Left renal cortex interstitium (tissue), 4 donors: ENCODE data around the gene NFIC. TPM values are rescaled to one million over a fixed set of nuclear protein-coding genes. Genes with fewer than 3 reads are reported as not detected.
"Not testable (repeated sequence)": the region's sequence is repeated elsewhere in the genome, so short reads cannot be mapped to it uniquely, and the experiment has no call there.

Experiments
- DNase-seq, 4 donors: peaks; one replicate each; pipeline ENCODE4 v3.0.0-alpha.2; 2013; ENCODE audit warnings: low read depth in 4 of 4, low spot score in 2 of 4, missing footprints in 1 of 4
- polyA plus RNA-seq, 4 donors: library from polyadenylated mRNA; unstranded; fragments of 120-200 nt; gene quantifications; one replicate each; pipeline ENCODE4 v1.2.1, GENCODE V29; 2013; ENCODE audit not compliant: insufficient read length in 4 of 4

Gene NFIC
- polyA plus RNA-seq, 4 donors = 18.7 to 37.9 (median 26.0) TPM

DNA sequence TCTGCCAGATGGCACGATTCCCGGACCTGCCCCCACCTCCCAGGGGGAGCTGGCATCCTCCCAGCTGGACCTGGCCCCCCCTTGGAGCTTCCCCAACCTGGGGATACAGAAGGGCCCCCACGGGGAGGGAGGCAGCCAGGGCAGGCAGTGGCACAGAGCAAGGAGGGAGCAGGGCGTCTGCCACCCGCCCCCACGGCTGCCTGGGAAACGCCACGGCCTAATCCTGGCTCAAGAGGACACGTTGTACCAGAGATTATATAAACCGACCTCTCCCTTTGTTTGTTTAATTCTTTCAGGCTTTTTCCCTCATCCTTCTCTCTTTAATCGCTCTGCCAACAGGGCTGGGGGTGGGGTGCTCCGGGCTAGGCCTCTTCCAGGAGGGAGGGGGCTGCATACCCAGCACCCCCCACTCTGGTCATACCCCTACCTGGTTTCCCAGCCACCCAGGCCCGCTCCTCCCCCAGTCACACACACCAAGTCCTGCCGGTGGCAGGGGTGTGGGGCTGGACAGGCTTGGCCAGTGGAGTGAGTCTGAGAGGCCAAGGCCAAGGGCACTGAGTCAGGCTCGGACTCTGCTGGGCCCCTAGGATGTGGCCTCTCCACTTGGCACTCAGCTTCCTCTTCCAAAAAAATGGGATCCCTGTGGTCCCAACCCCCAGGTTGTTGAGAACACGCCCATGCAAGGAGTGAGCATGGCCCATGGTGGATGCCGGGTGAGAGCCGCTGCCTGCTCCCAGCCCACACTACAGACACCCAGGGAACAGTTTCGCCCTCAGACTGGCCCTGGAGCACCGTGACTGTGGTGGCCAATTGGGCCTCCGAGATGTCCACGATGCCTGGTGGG is 29.5 kb upstream of the NFIC start:
- DNase-seq = no peak

DNA sequence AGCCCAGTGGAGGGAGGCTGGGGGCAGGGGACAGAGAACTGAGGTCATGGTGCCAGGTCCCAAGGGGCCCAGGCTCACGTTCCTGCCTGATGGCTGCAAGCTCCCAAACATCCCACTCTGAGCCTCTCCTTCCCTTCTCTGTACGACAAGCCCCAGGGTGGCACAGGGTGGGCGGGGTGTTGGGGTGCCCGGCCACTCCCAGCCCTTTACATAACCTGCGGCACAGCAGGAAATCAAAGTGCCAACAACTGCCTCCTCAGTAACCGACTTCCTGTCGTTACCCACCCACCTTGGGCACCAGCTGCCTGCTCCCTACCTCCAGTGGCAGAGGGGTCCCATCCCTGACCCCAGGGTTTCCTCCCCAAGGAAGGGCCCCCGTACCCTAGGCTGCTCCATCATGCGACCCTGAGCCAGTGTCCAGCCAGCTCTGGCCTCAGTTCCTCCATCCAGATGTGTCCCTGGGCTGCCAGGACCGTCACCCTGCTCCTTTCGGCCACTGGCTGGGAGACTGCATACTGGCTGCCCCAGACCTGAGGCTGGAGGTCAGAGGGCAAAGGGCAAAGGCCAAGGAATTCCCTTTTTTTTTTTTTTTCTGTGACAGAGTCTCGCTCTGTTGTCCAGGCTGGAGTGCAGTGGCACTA is 27.7 kb upstream of the NFIC start:
- DNase-seq = no peak

DNA sequence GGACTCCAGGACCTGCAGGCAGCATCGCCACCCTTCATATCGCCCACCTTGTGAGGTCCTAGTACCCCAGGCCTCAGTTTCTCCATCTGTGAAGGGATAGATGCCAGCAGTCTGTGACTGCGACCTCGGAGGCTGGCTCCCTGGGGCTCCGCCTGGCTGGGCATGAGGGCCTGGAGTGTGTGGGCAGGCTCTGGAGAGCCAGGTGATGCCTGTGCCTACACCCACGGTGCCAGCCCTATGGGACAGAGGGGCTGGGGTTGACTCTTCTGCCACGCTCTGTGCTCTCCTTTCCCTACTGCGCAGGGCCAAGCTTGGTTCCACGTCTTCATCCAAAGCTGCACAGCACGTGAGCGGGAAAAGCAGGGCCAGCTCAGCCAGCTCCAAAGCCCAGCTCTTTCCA is 26.0 kb upstream of the NFIC start:
- no peak for DNase-seq

DNA sequence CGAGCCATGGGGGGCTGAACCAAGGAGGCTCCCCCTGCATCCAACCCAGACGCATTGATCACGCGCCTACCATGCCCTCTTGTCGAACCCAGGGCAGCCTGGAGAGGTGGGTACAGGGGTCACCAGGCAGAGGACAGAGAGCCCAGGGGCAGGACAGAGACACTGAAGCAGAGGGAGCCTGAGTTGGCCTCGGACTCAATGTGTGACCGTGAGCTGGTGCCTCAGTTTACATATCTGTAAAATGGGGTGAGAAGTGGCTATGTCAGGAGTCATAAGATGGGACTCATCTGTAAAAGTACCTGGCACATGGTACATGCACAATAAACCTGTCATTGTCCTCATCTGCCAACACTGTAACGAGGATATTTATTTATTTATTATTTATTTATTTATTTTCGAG is 24.1 kb upstream of the NFIC start:
- DNase-seq = no peak

DNA sequence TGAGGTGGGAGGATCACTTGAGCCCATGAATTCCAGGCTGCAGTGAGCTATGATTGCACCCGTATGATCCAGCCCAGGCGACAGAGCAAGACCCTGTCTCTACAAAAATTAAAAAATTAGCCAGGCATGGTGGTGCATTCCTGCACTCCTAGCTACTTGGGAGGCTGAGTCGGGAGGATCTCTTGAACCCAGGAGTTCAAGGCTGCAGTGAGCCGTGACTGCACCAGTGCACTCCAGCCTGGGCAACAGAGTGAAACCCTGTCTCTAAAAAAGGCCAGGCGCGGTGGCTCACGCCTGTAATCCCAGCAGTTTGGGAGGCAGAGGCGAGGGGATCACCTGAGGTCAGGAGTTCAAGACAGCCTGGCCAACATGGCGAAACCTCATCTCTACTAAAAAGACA is 23.4 kb upstream of the NFIC start:
- DNase-seq = not testable (repeated sequence)

DNA sequence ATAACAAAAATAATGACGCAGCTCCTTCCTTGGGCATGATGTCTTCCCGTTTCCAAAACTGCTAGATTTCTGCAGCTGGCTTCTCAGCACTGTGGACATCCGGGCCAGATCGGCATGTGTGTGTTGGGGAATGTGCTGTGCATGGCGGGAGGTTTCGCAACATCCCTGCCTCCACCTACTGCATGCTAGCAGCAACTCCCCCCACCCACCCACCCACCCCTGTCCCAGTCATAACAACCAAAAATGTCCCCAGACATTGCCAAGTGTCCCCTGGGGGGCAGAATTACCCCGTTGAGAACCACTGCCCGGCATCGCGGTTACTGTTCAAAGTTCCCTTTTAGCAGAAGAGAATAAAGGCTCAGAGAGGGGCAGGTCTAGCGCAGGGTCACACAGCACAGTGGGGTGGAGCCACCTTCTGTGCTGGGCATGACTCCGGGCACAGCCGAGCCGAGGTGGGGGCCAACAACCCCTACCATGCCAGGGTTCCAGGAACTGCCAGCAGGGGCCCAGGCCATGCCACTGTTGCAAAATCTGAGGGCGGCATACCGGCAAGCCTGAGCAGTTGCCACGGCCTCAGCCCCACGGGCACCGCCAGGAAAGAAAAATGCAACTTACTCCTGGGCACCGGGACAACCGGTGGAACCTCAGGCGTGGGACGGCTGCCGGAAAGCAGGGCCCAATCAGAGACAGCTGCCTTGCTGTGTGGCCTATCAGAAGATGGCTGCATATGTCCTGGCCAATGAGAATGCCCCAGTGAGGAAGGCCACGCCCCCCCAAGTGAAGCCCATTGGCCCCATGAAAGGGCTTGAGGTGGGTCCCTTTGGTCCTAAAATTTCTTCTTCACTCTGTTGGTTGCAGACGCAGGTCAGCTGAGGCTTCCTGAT is 22.5 kb upstream of the NFIC start:
- no peak for DNase-seq

DNA sequence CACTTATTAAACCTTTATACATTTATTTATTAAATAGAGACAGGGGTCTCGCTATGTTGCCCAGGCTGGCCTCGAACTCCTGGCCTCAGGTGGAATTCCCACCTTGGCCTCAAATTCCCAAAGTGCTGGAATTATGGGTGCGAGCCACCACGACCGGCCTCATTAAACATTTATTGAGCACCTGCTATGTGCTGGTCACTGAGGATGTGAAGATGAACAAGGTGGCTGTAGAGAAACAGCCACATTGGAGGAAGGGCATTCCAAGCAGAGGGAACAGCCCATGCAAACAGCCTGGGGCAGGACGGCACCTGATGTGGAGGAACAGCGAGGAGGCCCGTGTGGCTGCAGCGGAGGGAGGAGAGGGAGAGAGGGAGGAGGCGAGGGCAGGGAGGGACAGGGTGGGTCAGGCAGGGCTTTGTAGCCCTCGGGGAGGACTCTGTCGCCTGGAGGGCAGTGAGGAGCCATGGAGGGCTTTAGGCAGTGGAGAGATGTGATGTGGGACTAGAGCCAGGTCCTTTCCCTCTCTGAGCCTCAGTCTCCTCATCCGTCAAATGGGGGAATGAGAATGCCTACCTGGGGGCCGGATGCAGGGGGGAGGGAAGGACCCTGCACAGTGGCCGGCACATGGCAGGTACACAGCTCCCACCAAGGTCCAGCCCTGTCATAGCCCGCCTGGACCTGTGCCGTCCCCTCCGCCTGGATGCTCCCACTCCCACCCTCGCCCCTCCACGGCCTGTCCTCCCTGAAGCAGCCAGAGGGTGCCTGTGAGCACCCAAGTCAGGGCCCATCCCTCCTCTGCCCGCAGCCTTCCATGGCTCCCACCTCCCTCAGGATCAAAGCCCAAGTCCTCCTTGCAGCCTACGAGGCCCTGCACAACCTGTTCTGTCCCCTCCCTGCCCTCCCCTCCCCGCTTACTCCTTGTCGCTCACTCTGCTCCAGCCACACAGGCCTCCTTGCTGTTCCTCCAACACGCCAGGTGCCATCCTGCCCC is 21.5 kb upstream of the NFIC start:
- DNase-seq = no peak

DNA sequence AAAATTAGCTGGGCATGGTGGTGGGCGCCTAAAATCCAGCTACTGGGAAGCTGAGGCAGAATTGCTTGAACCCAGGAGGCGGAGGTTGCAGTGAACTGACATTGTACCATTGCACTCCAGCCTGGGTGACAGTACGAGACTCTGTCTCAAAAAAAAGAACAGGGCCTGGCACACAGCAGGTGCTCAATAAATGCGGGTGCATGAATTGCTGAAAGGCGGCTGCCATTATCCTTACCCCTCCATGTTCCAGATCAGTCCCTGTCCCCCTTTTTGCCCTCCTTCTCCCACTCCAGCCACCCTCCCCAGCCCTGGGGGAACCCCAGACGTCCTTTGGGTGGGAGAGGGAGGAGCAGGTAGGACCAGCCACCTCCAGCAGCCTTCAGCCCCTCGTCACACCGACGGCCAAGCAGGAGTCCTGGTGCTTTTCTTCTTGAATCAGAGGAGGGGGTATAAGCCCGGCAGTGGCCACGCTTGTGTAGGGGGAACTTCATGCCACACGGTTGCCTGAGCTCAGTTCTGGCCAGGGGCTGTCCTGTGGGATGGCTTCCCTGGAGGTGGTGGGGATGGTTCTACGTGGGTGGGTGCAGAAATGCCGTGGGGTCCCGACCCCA is 20.4 kb upstream of the NFIC start:
- DNase-seq = no peak

DNA sequence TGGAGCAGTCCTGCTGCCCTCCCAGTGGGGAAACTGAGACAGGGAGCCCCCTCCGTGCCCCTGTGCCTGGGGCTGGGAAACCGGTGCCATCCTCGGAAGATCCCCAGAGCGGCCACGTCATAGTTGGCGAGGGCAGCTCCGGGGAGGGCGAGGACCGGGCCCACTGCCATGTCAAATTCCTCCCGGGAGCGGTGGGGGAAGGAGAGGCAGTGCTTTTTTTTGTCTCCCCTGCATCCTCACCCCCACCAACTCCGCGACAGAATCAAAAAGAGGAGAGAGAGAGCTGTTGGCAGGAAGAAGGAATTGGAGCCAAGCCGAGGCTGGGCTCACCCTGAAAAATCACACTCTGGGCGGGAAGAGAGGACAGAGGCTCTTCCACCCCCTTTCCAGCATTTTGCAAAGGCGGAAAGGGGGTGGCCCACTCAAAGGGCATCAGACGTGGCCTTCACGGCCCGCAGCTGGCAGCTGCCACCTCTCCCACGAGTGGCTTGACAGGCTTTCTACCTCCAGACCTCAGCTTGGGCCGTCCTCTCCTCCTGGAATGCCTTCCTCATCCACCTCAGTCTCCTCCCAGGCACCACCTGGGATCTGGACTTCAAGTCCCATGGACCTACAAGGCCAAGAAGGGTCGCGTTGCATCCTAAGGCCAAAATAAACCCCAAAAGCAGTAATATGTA is 19.6 kb upstream of the NFIC start:
- no peak for DNase-seq

DNA sequence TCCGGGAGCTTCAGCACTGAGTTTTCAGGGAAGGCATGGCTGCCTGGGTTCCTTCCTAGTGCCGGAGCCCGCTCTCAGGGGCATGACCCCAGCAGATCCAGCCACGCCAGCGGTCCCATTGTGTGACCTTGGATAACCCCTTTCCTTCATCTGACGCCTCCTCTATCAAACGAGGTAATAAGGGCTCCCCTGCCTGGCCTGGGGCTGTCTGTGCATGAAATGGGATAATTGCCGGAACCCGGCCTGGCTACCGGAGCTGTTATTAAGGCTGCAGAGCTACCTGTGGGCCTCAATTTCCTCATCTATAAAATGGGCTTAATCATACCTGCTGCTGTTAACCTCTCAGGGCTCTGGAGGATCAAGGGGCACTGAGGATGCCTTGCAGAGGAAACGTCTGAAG is 18.3 kb upstream of the NFIC start:
- no peak for DNase-seq

DNA sequence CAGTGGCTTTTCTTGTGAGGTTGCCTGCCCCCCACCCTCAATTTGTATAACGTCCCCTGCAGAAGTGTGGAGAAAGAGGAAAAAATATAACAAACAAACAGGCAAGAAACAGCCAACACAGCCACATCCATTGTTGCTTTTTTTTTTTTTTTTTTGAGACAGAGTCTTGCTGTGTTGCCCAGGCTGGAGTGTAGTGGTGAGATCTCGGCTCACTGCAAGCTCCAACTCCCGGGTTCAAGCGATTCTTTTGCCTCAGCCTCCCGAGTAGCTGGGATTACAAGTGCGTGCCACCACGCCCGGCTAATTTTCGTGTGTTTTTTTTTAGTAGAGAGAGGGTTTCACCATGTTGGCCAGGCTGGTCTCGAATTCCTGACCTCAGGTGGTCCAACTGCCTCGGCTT is 17.9 kb upstream of the NFIC start:
- DNase-seq = not testable (repeated sequence)

DNA sequence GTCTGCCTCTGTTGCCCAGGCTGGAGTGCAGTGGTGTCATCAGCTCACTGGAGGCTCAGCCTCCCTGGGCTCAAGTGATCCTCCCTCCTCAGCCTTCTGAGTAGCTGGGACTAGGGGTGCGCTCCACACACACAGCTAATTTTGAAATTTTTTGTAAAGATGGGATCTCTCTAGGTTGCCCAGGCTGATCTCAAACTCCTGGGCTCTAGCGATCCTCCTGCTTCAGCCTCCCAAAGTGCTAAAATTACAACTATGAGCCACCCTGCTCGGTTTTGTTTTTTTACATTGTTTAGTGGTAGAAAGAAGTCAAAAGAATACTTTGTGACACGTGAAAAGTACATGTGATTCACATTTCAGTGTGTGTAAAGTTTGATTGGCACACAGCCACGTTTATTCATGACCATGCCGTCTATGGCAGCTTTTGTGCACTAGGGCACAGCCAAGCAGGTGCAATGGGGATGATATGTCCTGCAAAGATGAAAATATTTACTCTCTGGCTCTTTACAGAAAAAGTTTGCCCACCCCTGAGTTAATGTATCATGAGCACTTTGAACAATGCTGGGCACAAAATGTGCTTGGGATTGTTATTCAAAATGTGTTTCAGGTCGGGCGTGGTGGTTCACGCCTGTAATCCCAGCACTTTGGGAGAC is 16.2 kb upstream of the NFIC start:
- DNase-seq = no peak

DNA sequence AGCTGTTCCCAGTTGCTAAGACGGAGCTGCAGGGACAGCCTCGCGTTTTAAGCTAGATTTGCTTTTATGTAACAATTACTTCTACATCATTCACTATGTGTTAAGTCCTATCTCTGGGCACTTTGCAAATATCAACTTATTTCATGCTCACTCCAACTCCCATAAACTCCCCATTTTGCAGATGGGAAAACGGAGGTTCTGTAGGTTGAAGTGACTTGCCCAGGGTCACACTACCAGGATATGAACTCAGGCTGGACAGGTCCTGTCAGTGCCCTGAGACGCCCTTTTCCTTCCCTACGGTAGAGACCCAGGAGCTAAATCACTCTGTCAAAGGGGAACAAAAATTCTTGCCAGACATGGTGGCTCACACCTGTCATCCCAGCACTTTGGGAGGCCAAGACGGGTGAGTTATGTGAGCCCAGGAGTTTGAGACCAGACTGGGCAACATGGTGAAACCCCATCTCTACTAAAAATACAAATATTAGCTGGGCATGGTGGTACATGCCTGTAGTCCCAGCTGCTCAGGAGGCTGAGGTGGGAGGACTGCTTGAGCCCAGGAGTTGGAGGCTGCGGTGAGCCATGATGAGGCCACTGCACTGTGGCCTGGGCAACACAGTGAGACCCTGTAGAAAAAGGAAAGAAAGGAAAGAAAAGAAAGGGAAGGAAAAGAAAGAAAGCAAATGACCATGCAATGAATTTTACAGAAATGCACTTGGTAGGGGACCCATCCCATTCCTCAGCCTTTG is 14.5 kb upstream of the NFIC start:
- no peak for DNase-seq

DNA sequence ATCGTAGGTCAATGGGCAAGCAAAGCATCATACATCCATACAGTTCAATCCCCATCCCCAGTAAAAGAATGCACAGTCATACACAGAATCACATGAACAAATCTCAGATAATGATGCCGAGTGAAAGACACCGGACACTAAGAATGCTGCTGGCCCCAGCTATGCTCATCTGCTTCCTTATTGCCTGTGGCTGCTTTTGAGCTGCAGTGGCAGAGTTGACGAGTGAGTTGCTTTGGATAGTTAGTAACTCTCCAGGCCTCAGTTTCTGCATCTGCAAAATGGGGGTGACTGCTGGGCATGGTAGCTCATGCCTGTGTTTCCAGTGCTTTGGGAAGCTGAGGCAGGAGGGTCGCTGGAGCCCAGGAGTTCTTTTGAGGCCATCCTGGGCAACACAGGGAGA is 12.9 kb upstream of the NFIC start:
- DNase-seq = no peak

DNA sequence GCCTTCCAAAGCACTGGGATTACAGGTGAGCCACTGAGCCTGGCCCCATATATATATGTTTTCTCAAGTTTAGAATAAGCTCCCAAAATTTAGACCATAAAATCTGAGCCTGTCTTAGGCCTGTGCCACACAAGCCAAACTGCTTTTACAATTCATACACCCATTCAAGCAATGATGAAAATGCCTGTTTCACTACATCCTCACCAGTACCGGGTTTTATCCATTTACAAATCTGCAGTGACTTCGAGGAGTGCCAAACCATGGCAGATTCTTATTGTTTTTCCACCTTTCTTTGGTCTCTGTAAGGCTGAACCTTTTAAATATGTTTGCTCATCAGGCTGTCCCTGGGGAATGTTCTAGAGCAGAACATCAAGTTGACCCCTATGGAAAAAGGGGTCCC is 9.6 kb upstream of the NFIC start:
- DNase-seq = no peak

DNA sequence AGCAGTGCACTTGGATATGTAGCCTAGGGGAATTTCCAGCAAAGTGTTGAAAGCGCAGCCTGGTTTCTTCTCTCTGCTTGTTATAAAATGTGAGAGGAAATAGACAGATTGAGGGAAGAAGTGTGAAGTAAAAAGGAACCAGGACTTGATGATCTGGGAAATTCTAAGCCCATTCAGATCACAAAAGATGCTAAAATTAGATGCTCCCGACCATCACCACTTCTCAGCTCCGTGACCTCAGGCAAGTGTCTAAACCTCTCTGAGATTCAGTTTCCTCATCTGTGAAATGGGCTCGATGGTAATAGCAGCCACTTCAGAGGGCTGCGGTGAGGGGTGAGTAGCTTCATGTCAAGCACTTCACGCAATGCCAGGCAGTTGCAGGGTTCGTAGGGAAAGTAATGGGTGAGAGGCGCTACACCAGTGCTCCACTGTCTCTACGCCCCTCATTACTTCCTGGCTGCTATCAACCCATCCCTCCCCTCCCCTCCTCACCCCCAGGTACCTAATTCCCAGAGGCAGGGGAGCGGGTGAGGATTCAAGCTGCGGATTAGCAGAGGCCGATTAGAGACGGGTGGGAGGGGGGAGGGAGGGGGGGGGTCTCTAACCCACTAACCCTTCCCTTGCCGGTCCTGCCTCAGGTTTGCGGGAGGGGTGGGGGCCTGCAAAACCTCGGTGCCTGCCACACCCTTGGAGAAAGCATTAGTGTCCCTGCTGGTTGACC is 9.0 kb upstream of the NFIC start:
- no peak for DNase-seq

DNA sequence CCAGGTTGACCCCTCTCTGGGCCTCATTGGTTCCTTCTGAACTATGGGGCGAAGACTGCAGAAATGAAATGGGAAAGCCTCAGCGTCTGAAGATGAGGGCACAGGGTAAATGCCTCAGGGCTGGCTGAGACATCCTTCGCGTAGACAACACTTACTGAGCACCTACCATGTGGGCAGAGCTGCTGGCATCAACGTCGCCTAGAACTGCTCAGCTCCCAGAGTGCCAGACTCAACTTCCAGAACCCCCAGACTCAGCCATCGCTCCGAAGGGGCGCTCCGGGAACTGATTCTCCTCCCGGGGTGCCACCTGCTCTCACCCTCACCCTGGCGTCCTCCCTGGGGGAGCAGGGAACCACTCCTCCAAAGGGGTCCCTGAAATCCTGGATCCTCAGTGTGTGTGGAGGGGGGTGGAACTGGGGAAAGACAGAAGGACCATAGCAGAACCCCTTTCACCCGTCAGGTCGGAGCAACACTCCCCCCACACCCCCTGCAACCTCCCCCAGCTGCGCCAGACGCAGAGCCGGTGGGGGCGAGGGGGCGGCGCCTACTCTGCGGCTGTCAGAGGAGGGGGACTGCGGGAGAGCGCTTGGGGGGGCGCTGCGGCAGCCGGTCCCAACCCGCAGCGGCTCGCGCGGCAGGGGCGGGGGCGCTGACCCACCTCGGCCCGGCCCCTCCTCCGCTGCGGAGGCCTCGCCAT is 8.2 kb upstream of the NFIC start:
- no peak for DNase-seq
